ENCODE results near the gene NUDT14. TPM values are rescaled to one million over a fixed set of nuclear protein-coding genes. Genes with fewer than 3 reads are reported as not detected.

Gene NUDT14
- total RNA-seq, 4 donors from 2014 or later, result 14.6 to 22.2 (median 19.8) TPM

DNA sequence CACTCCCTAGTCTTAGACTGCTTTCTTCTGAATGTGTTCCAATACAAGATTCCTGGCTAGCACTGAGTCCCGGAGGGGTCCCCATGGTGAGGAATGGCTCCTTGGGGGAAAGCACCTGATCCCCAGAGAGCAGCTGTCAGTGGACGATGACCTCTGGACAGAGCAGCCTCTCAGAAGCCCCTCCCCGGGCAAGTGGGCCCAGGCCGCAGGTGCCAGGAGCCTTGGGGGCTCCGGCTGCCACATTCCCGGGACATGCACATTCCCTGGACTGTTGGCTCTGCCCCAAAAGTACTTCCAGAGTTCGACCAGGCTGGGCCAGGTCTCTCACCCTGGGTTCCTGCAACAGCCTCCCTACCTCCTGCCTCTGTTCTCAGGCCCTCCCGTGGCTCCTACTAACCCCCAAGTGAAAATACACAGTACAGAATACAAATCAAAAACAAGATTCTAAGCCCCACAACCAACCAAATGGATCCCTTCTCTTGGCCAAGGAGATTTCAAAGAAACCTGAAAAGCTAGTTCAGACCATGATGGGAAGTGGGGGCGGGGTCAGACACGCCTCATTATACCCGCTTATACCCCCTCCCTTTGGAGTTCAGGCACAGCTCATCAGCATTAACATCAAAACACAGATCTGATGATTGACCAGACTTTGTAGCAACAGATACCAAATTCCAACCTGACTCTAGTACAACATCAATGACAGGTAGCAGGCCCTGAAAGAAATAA lies 43.9 kb upstream of the NUDT14 start:
- no peaks in the 10 kb centered on the region for H3K9me3 ChIP-seq
- TF ChIP-seq EP300 (IDR thresholded peaks at IDR 0.05) (no peak), POLR2A (IDR thresholded peaks at IDR 0.05) (no peak)
- no peak for DNase-seq (ENCODE audit: low spot score in 2 of 2)
- H3K27me3 ChIP-seq, result no peaks in the 10 kb centered on the region
- no peak overlapping the region for H3K4me3 ChIP-seq
- WGBS, result 58% methylated on average over 6 of the region's 11 CpGs
- no peaks in the 10 kb centered on the region for H3K4me1 ChIP-seq
- no peak overlapping the region for H3K27ac ChIP-seq
- peaks cover 55% of the 10 kb centered on the region for H3K36me3 ChIP-seq

DNA sequence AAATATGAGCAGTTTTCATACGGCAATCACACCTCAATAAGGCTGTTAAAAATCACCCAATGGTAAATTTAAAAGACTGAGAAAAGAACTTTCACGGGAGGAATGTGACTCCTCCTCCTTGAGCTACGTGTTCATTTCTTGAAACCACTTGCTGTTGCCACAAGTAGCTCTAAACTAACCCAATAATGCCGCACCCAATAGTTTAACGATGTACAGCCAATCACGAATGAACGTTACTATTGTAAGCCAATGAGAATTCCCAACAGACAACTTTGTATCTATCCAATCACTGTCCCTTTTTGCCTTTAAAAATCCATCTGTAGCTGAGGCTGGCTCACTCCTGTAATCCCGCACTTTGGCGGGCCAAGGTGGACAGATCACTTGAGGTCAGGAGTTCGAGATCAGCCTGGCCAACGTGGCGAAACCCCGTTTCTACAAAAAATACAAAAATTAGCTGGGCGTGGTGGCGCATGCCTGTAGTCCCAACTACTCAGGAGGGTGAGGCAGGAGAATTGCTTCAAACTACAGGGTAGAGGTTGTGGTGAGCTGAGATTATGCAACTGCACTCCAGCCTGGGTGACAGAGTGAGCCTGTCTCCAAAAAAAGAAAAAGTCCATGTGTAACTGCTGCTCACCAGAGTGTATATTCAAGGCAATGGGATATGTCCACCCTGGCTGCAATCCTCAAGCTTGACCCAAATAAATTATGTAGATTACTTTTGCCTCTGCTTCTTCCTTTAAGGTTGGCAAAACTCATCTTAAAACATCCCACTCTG lies 42.8 kb upstream of the NUDT14 start:
- Histone ChIP-seq H3K4me3 (no peak overlapping the region), H3K4me1 (no peaks in the 10 kb centered on the region), H3K27me3 (no peaks in the 10 kb centered on the region), H3K9me3 (no peaks in the 10 kb centered on the region), H3K27ac (no peak overlapping the region), H3K36me3 (peaks cover 66% of the 10 kb centered on the region)
- DNase-seq (ENCODE audit: low spot score in 2 of 2), result no peak
- 88% methylated on average over 15 of the region's 15 CpGs for WGBS
- no peak for TF ChIP-seq CTCF (IDR thresholded peaks at IDR 0.05)
- TF ChIP-seq POLR2AphosphoS5 (IDR thresholded peaks at IDR 0.05), result no peak
- no peak for TF ChIP-seq EP300 (IDR thresholded peaks at IDR 0.05)
- TF ChIP-seq POLR2A (IDR thresholded peaks at IDR 0.05), result no peak

DNA sequence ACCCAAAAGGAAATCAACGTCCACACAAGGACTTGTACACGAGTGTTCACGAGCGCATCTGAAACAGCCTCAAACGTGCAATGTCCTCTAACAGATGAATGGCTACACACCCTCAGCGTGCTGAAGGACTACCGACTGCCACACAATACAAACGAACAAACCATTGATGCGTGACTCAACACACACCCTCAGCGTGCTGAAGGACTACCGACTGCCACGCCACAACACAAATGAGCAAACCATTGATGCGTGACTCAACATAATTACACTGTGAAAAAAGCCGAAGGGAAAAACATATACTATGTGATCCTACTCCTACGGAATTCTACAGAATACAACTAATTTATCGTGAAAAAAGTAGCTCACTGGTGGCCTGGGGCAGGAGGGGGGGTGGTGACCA lies 42.1 kb upstream of the NUDT14 start:
- WGBS, result 88% methylated on average over 16 of the region's 16 CpGs
- no peak overlapping the region for H3K27ac ChIP-seq
- H3K36me3 ChIP-seq, result peaks cover 73% of the 10 kb centered on the region
- TF ChIP-seq POLR2A (IDR thresholded peaks at IDR 0.05), result no peak
- no peak for TF ChIP-seq POLR2AphosphoS5 (IDR thresholded peaks at IDR 0.05)
- TF ChIP-seq EP300 (IDR thresholded peaks at IDR 0.05), result no peak
- no peak for TF ChIP-seq CTCF (IDR thresholded peaks at IDR 0.05)
- H3K4me1 ChIP-seq, result no peaks in the 10 kb centered on the region
- H3K4me3 ChIP-seq, result no peak overlapping the region
- H3K9me3 ChIP-seq, result no peaks in the 10 kb centered on the region
- H3K27me3 ChIP-seq, result no peaks in the 10 kb centered on the region
- DNase-seq (ENCODE audit: low spot score in 2 of 2), result no peak

GRCh38 chr14:105221598-105222178 lies 40.6 kb upstream of the NUDT14 start:
- WGBS, result 96% methylated on average over 27 of the region's 27 CpGs
- H3K4me3 ChIP-seq, result no peak overlapping the region
- H3K9me3 ChIP-seq, result no peaks in the 10 kb centered on the region
- H3K36me3 ChIP-seq, result peaks cover 84% of the 10 kb centered on the region
- no peaks in the 10 kb centered on the region for H3K4me1 ChIP-seq
- H3K27me3 ChIP-seq, result no peaks in the 10 kb centered on the region
- no peak for DNase-seq (ENCODE audit: low spot score in 2 of 2)
- TF ChIP-seq CTCF (IDR thresholded peaks at IDR 0.05) (no peak), POLR2AphosphoS5 (IDR thresholded peaks at IDR 0.05) (no peak), POLR2A (IDR thresholded peaks at IDR 0.05) (no peak), EP300 (IDR thresholded peaks at IDR 0.05) (no peak)
- no peak overlapping the region for H3K27ac ChIP-seq

DNA sequence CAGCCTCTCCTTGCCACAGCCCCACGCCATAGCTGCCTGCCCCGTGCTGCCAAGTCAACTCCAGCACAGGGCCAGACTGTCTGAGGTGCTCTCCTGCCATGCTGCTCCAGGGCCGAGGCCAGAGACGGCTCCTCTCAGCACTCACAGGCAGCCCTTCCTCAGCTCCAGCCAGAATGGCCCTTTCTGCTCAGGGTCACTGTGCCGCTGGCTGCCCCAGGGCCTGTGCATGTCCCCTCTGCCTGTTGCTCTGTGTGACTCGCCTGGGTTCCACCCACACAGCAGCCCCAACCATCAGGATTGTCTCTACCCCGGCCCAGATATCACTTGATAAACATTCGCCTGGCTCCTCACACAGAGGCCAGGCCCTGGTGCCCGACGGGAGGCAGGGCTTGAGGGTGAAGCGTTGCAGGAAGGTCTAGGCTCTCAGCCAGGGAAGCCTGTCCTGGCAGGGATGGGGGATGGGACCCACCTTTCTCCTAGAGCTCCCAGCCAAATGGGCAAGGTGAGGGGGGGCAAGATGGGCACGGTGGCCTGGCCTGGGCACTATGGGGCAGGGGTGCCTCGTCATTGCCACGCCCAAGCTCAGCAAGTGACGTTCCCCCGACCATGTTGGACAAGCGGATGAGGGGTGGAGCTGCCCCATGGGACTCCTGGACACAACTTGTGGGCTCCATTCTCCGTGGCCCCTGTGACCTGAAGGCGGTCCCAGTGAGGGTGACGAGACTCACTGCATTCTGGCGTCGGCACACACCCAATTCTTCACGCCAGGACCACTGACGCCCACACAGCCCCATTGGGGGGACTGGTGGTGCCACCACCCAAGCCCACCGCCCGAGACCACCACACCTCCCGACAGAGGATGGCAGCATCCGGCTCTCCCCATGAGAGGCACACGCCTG lies 39.8 kb upstream of the NUDT14 start:
- Histone ChIP-seq H3K27me3 (no peaks in the 10 kb centered on the region), H3K9me3 (no peaks in the 10 kb centered on the region), H3K4me1 (no peaks in the 10 kb centered on the region), H3K4me3 (no peak overlapping the region), H3K36me3 (peaks cover 83% of the 10 kb centered on the region), H3K27ac (no peak overlapping the region)
- no peak for DNase-seq (ENCODE audit: low spot score in 2 of 2)
- WGBS, result 80% methylated on average over 20 of the region's 29 CpGs
- TF ChIP-seq POLR2AphosphoS5 (IDR thresholded peaks at IDR 0.05), result no peak
- no peak for TF ChIP-seq EP300 (IDR thresholded peaks at IDR 0.05)
- no peak for TF ChIP-seq CTCF (IDR thresholded peaks at IDR 0.05)
- no peak for TF ChIP-seq POLR2A (IDR thresholded peaks at IDR 0.05)
